Occipital lobe (tissue), 2 donors: ENCODE results near the gene CDC42EP5. TPM values are rescaled to one million over a fixed set of nuclear protein-coding genes. Genes with fewer than 3 reads are reported as not detected.

Source experiments
- DNase-seq: peaks from one replicate; lab custom pipeline; 2025; lab: John Stamatoyannopoulos, UW
- total RNA-seq: library from RNA; depleted of rRNA; stranded (reverse); fragments of >200 nt; gene quantifications from one replicate; pipeline ENCODE4 v1.2.3, GENCODE V29; 2014

Gene CDC42EP5
- total RNA-seq, 1 donor from 2014 or later: 1.2 TPM

GRCh38 chr19:54462655-54463530 is 10.2 kb downstream of the CDC42EP5 start:
- no peak for DNase-seq

- no peak for DNase-seq
These were observed 10.9 kb downstream of the CDC42EP5 start for GRCh38 chr19:54462047-54462654.

DNA sequence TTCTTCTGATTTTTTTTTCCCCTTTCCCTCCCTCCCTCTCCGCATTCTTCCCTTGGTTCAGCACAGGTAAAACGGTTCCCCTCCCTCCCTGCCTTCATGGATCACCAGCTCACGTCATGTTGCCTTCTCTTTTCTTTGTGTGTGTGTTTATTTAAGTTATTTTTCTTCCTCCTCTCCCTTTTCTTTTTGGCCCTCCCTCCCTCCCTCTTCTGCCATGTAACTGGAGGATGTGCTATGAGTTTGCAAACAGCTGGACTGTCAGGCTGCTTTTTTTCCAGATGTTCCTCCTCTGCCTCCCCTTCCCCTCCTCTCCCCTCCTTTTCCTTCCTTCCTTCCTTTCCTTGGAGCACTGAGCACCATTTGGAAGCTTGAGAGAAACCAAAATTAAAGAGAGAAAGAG is 11.5 kb downstream of the CDC42EP5 start:
- DNase-seq: no peak

DNA sequence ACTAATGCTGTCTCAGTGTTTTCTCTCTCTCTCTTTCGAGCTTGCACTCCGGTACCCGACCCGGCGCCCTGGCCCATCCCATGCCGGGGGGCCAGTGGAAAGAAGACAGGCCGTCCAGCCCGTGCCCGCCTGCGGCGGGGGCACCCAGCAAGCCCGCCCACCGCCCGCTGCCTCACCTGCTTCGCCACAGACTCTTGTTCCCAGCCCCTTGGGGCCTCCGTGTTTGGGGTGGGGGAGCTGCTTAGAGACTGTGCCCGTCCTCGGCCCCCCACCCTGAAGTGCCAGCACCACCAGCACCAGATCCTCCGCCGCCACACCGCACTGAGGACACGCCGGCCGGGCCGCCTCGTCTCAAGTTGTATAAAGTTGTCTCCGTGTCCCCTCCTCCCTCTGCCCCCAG is 11.9 kb downstream of the CDC42EP5 start:
- DNase-seq: no peak

DNA sequence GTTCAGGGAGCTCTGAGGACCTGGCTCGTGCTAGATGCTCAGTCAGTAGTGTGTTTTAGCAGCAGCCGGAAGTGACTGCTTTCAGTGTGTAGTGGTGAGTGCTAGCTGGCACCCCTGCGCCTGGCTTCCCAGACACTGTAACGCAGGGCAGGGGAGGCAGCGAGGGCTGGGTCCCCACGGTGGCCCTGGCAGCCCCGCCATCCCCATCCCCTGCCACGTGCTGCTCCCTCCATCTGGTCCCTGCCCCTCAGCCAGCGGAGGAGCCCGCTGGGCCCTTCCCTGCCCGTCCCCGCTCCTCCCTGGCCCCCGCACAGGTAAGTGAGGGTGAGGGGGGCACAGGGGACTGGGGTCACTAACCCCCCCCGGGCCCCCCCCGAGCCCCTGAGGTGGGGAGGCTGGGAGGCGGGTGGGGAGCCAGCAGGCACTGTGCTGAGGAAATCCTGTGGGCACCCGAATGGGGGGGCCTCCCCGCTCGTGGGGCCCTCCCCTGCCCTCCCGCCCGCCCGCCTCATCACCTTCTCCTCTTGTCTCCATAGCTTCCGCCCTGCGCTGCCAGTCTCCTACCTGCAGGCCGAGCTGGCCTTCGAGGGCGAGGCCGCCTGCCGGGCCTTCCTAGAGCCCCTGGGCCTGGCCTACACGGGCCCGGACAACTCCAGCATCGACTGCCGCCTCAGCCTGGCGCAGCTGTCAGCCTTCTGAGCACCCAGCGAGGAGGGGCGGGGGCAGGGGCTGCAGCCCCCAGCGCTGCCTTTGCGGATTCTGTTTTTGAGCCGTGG is 12.7 kb downstream of the CDC42EP5 start:
- no peak for DNase-seq

DNA sequence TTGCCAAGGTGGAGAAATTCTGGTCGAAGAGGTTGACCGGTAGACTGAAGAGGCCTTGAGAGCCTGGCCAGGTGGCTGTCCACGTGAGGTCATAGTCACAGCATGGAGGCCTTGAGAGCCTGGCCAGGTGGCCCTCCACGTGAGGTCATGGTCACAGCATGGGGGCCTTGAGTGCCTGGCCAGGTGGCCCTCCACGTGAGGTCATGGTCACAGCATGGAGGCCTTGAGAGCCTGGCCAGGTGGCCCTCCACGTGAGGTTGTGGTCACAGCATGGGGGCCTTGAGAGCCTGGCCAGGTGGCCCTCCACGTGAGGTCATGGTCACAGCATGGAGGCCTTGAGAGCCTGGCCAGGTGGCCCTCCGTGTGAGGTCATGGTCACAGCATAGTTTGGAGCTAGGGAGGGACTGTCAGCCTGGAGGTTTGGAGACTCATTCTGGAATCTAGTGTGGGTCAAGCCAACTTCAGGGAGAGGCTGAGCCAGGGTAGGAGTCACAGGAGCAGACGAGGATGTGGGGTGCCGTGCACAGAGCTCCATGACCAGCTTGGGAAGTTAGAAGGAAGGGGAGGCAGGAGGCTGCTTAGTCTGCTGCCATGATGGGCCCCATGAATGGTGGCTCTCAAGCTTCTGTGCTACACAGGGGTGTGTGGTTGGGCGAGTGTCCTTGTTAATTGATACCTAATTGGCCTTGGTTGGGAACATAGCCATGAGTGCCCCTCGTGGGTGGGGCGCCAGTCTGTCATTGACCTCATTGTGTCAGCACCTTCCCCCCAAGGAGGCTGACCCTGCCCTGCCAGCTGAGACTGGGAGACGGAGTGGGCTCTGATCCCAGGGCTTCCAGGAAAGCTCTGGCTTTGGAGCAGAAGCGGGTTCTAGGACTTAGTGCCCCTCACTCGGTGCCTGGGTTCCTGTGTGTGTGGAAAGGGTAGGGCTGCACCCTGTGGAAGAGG is 13.5 kb downstream of the CDC42EP5 start:
- no peak for DNase-seq

DNA sequence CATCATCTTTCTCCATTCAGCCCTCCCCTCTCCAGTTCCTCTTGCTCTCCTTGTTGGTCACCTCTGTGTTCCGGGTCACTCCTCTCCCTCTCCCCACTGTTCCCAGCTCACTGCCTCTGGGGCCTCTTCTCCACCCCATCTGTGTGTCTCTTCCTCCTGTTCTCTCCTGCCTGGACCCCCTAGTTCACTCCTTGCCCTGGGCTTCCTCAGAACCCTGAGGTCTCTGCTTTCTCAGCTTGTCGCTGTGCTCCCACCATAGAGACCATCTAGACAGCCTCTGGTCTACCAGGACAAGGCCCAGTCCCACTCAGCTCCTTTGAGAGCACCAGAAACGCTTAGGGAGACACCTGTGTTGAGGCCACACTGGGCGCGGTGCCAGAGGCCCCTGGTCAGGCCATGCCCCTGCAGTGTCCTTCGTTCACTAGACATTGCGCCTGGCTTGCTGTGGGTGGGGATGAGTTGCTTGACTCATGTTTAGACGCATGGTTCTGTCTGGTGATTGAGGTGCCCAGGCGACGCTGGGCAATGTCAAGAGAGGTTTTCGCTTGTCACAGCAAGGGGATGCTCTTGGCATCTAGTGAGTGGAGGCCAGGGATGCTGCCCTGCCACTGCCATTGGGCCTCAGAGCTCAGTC is 14.3 kb downstream of the CDC42EP5 start:
- DNase-seq: no peak

- DNase-seq: no peak
These were observed 15.1 kb downstream of the CDC42EP5 start for GRCh38 chr19:54457773-54458647.

- DNase-seq: no peak
These were observed 16.4 kb downstream of the CDC42EP5 start for GRCh38 chr19:54456423-54457373.

DNA sequence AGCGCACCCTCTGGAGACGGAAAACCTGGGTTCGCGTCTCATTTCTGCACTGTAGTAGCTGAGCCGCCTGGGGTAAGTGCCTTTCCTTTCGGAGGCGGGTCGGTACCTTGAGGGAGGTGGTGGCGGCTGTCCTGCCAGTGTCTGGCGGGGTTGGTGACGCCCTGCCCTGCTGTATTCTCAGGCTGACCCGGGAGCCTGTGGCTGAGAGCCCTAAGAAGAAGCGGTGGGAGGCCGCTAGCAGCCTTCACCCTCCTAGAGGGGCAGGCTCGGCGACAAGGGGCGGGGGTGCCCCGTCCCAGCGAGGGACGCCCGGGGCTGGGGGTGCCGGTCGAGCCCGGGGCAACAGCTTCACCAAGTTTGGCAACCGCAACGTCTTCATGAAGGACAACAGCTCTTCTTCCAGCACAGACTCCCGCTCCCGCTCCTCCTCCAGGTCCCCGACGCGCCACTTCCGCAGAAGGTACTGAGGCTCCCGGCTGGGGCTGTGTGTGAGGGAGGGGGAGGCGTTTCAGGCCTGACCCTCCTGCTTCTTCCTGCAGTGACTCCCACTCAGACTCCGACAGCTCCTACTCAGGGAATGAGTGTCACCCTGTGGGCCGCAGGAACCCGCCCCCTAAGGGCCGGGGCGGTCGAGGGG is 17.2 kb downstream of the CDC42EP5 start:
- DNase-seq: no peak

- DNase-seq: no peak
These were observed 18.1 kb downstream of the CDC42EP5 start for GRCh38 chr19:54454781-54455675.

DNA sequence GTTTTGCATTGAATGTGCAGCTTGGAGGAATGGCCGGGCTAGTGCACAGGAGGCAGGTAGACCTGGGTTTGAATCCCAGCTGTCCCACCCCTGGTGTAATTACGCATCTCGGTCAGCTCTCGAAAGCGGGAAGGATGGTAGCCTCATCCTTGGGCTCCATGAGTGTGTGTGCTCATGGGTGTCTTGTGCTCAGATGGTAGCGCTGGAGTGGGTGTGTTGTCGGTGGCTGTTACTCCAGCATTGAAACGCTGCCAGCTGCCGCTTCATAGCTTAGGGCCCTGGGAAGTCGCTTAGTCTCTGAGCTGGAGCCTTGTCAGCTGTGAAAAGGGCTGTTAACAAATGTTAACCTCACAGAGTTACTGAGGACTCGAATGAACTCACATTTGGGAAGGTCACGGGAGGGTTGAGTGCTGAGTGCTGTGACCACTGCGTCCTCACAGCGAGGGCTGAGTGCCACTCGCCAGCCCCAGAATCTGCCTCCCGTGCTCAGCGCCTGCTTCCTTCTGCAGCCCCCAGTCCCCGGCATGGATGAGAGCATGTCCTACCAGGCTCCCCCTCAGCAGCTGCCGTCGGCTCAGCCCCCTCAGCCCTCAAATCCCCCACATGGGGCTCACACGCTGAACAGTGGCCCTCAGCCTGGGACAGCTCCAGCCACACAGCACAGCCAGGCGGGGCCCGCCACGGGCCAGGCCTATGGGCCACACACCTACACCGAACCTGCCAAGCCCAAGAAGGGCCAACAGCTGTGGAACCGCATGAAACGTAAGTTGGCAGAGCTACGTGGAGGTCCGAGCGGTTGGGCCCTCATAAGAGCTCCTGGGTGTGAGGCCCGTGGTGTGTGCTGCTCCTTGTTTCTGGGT is 18.9 kb downstream of the CDC42EP5 start:
- DNase-seq: no peak

GRCh38 chr19:54452626-54453025 is 20.5 kb downstream of the CDC42EP5 start:
- DNase-seq: no peak

GRCh38 chr19:54451997-54452396 is 21.1 kb downstream of the CDC42EP5 start:
- no peak for DNase-seq

DNA sequence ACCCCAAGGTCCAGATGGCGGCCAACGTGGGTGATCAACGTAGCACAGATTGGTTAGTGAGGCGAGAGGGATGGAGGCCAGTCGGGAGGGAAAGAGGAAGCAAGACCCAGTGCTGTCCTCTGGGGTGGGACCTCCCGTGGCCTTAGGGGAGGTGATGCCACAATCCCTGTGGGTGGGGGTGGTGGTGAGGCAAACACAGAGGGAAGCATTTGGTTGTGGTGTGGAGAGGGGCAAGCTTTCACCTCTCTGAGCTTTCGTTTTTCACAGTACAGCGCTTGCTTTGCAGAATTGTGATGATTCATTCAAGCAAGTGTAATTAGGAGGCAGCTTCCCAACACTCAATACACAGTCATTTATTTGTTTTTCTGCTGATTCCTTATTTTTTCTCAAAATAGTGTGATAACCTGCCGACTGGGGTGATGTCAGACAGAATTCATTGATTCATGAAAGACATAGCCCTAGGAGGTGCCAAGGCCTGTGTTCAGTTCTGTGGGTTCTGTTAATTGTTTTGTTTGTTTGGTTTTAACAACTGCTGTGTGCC is 21.7 kb downstream of the CDC42EP5 start:
- no peak for DNase-seq

GRCh38 chr19:54449701-54450069 is 23.4 kb downstream of the CDC42EP5 start:
- DNase-seq: no peak
